Stimulated activated CD4-positive, alpha-beta T cell treated with anti-CD3 and anti-CD28 coated beads, Interleukin-4, amount 100 ng/mL, for 4 hours (primary cell): Measurements from ENCODE around the gene LRMDA.

ENCODE experiments used
- DNase-seq, 2 experiments: peaks; one replicate each; pipeline ENCODE4 v3.0.0-alpha.2; 2020

LRMDA gene

GRCh38 chr10:76255241-76255640 lies 823.8 kb downstream of the LRMDA start:
- no peak for DNase-seq

- DNase-seq = no peak
Measured at GRCh38 chr10:76257816-76258215, 826.4 kb downstream of the LRMDA start.

GRCh38 chr10:76265441-76266113 lies 834.2 kb downstream of the LRMDA start:
- no peak for DNase-seq

GRCh38 chr10:76268530-76268929 lies 837.1 kb downstream of the LRMDA start:
- DNase-seq = no peak

- no peak for DNase-seq
Measured at GRCh38 chr10:76268954-76269353, 837.5 kb downstream of the LRMDA start.

GRCh38 chr10:76270464-76270863 lies 839.0 kb downstream of the LRMDA start:
- DNase-seq = no peak

- no peak for DNase-seq
Measured at GRCh38 chr10:76274933-76275332, 843.5 kb downstream of the LRMDA start.

- DNase-seq = no peak
Measured at GRCh38 chr10:76278811-76279460, 847.5 kb downstream of the LRMDA start.

GRCh38 chr10:76281659-76282058 lies 850.2 kb downstream of the LRMDA start:
- DNase-seq = no peak

- DNase-seq = no peak
Measured at GRCh38 chr10:76282061-76283025, 850.9 kb downstream of the LRMDA start.

GRCh38 chr10:76284351-76284750 lies 852.9 kb downstream of the LRMDA start:
- no peak for DNase-seq

- DNase-seq = no peak
Measured at GRCh38 chr10:76285012-76285411, 853.6 kb downstream of the LRMDA start.

GRCh38 chr10:76285515-76285914 lies 854.1 kb downstream of the LRMDA start:
- DNase-seq = no peak

- DNase-seq = no peak
Measured at GRCh38 chr10:76286536-76286935, 855.1 kb downstream of the LRMDA start.

GRCh38 chr10:76287856-76288255 lies 856.4 kb downstream of the LRMDA start:
- no peak for DNase-seq

GRCh38 chr10:76291175-76291574 lies 859.8 kb downstream of the LRMDA start:
- DNase-seq = no peak

GRCh38 chr10:76291885-76292284 lies 860.5 kb downstream of the LRMDA start:
- no peak for DNase-seq

GRCh38 chr10:76296957-76297356 lies 865.5 kb downstream of the LRMDA start:
- DNase-seq = no peak

GRCh38 chr10:76297358-76297757 lies 865.9 kb downstream of the LRMDA start:
- no peak for DNase-seq

- DNase-seq = no peak
Measured at GRCh38 chr10:76297780-76298281, 866.4 kb downstream of the LRMDA start.

GRCh38 chr10:76298329-76298728 lies 866.9 kb downstream of the LRMDA start:
- DNase-seq = no peak

- DNase-seq = no peak
Measured at GRCh38 chr10:76299501-76299900, 868.1 kb downstream of the LRMDA start.

GRCh38 chr10:76301211-76301610 lies 869.8 kb downstream of the LRMDA start:
- no peak for DNase-seq
